Left lung (tissue), 10 donors: ENCODE results near the gene FCHSD2. TPM values are rescaled to one million over a fixed set of nuclear protein-coding genes. Genes with fewer than 3 reads are reported as not detected.

ENCODE experiments used
- ATAC-seq: fragments of 200-7000 bp; cut with Tn5 transposase; one replicate; pipeline ENCODE4 v1.9.1; 2020; ENCODE audit warnings: moderate library complexity
- DNase-seq, 4 donors: peaks; one replicate each; pipeline ENCODE4 v3.0.0-alpha.2; 2013 to 2020
- H3K27ac ChIP-seq, 2 donors: fragments of 200-600 bp; sonication (generic) in 1 of 2; one replicate each; pipeline versions ENCODE4 v1.5.0 to v1.8.0; 2020 to 2021
- H3K27me3 ChIP-seq, 2 donors: fragments of 200-600 bp; sonication (generic) in 1 of 2; one replicate each; pipeline versions ENCODE4 v1.5.0 to v1.8.0; 2020 to 2021
- H3K36me3 ChIP-seq, 2 donors: fragments of 200-600 bp; sonication (generic) in 1 of 2; one replicate each; pipeline versions ENCODE4 v1.5.0 to v1.8.0; 2020 to 2021
- H3K4me1 ChIP-seq, 2 donors: fragments of 200-600 bp; one replicate each; pipeline ENCODE4 v1.8.0; 2021
- H3K4me3 ChIP-seq, 2 donors: fragments of 200-600 bp; sonication (generic) in 1 of 2; one replicate each; pipeline versions ENCODE4 v1.5.0 to v1.8.0; 2020 to 2021; ENCODE audit warnings: mild to moderate bottlenecking in 1 of 2
- H3K9me3 ChIP-seq, 2 donors: fragments of 200-600 bp; sonication (generic) in 1 of 2; one replicate each; pipeline versions ENCODE4 v1.5.0 to v1.8.0; 2020 to 2021
- CTCF ChIP-seq, 2 donors: fragments of 200-600 bp; sonication (generic) in 1 of 2; IDR thresholded peaks; one replicate each; pipeline versions ENCODE4 v1.5.0 to v1.8.0; 2021; ENCODE audit warnings: antibody characterized with exemption in 2 of 2
- intact Hi-C, 2 donors: fragments of 100-400 bp; cut with DNase I; formaldehyde crosslinking; loops; one replicate each; pipeline versions ENCODE4 v1.11.2 to v1.14.2; 2022
- polyA plus RNA-seq, 6 donors: library from polyadenylated mRNA; unstranded; fragments of 120-200 nt; gene quantifications; one replicate each; pipeline ENCODE4 v1.2.1, GENCODE V29; 2013; ENCODE audit not compliant: insufficient read length in 6 of 6
- total RNA-seq, 2 donors: library from RNA; stranded (reverse); fragmentation: NEBNext Ultra II Directional; extraction: Animal tissue kit (Norgen Biotek cat#: 25700); gene quantifications; one replicate each; pipeline ENCODE4 v1.2.1, GENCODE V29; 2021
- donor health status: DM: no; HTN: yes; CAD: no.
- donor health status: DM: no; HTN: no; CAD: no.

FCHSD2 gene
- total and polyA plus RNA-seq, 8 donors, result 46.2 to 58.2 (median 48.5) TPM

- intact Hi-C loops, result no loop called here
These were observed 204.7 kb downstream of the FCHSD2 start for GRCh38 chr11:72937439-72937838.

GRCh38 chr11:72935700-72936099, 206.4 kb downstream of the FCHSD2 start:
- intact Hi-C loops, result no loop called here
- H3K27ac ChIP-seq, result peak overlapping the region in 1 of 2 donors; percentile 80
- ATAC-seq (no peak), DNase-seq (no peak)
- TF ChIP-seq CTCF (IDR thresholded peaks at IDR 0.05), result no peak
- H3K9me3 ChIP-seq, result no peaks in the 10 kb centered on the region
- no peak overlapping the region for H3K4me3 ChIP-seq
- H3K27me3 ChIP-seq, result no peaks in the 10 kb centered on the region
- peaks cover 0 to 40% of the 10 kb centered on the region in 2 donors for H3K4me1 ChIP-seq
- H3K36me3 ChIP-seq, result no peaks in the 10 kb centered on the region

More at GRCh38 chr11:72937439-72937838, 204.7 kb downstream of the FCHSD2 start:
- no peaks in the 10 kb centered on the region for H3K36me3 ChIP-seq
- TF ChIP-seq CTCF (IDR thresholded peaks at IDR 0.05), result no peak
- no peaks in the 10 kb centered on the region for H3K9me3 ChIP-seq
- H3K4me3 ChIP-seq, result no peak overlapping the region
- DNase-seq, result no peak
- no peak for ATAC-seq
- H3K27ac ChIP-seq, result no peak overlapping the region
- H3K4me1 ChIP-seq, result peaks cover 0 to 30% of the 10 kb centered on the region in 2 donors
- no peaks in the 10 kb centered on the region for H3K27me3 ChIP-seq

GRCh38 chr11:72932132-72932570, 210.0 kb downstream of the FCHSD2 start:
- no peaks in the 10 kb centered on the region for H3K27me3 ChIP-seq
- H3K4me1 ChIP-seq, result peaks cover 0 to 46% of the 10 kb centered on the region in 2 donors
- intact Hi-C loops, result no loop called here
- DNase-seq (no peak), ATAC-seq (peak; percentile 40)
- H3K27ac ChIP-seq, result no peak overlapping the region
- no peaks in the 10 kb centered on the region for H3K9me3 ChIP-seq
- no peak for TF ChIP-seq CTCF (IDR thresholded peaks at IDR 0.05)
- H3K36me3 ChIP-seq, result no peaks in the 10 kb centered on the region
- H3K4me3 ChIP-seq, result no peak overlapping the region

- peaks cover 1 to 35% of the 10 kb centered on the region in 2 donors for H3K4me1 ChIP-seq
- H3K4me3 ChIP-seq, result no peak overlapping the region
- no peak overlapping the region for H3K27ac ChIP-seq
- TF ChIP-seq CTCF (IDR thresholded peaks at IDR 0.05), result no peak
- H3K27me3 ChIP-seq, result no peaks in the 10 kb centered on the region
- no peak for ATAC-seq
- H3K9me3 ChIP-seq, result no peaks in the 10 kb centered on the region
- no peaks in the 10 kb centered on the region for H3K36me3 ChIP-seq
- intact Hi-C loops, result no loop called here
- no peak for DNase-seq
These were observed 212.1 kb downstream of the FCHSD2 start for GRCh38 chr11:72930008-72930407.

GRCh38 chr11:72929256-72929655, 212.9 kb downstream of the FCHSD2 start:
- H3K9me3 ChIP-seq, result no peaks in the 10 kb centered on the region
- ATAC-seq (no peak), DNase-seq (no peak)
- H3K4me3 ChIP-seq, result no peak overlapping the region
- H3K27me3 ChIP-seq, result no peaks in the 10 kb centered on the region
- no peak for TF ChIP-seq CTCF (IDR thresholded peaks at IDR 0.05)
- H3K4me1 ChIP-seq, result peaks cover 4 to 38% of the 10 kb centered on the region in 2 donors
- intact Hi-C loops, result loop anchor here in 1 of 2 donors (10.0 kb wide), 1 partner anchor 246 kb away; no protein-coding TSS in a partner anchor
- H3K36me3 ChIP-seq, result no peaks in the 10 kb centered on the region
- no peak overlapping the region for H3K27ac ChIP-seq
